Tibial artery (tissue), 4 donors: ENCODE data around the gene SNPH.

Source experiments
- DNase-seq, 2 donors: peaks; one replicate each; pipeline ENCODE4 v3.0.0-alpha.2; 2019
- H3K27ac ChIP-seq, 2 donors: fragments of 200-600 bp; sonication (generic) in 1 of 2; 1 replicate in 1 of 2; 2 replicates in 1 of 2; pipeline ENCODE4 v1.5.1; 2018 to 2019; ENCODE audit warnings: mild to moderate bottlenecking in 1 of 2
- H3K27me3 ChIP-seq, 2 donors: fragments of 200-600 bp; sonication (generic) in 1 of 2; one replicate each; pipeline versions ENCODE4 v1.5.1 to v1.6.0; 2016 to 2019
- H3K36me3 ChIP-seq, 3 donors: fragments of 200-600 bp; sonication (generic) in 2 of 3; one replicate each; pipeline ENCODE4 v1.5.1; 2016 to 2019; ENCODE audit warnings: mild to moderate bottlenecking in 2 of 3
- H3K4me1 ChIP-seq, 4 donors: fragments of 200-600 bp; sonication (generic) in 2 of 4; 1 replicate in 3 of 4; 2 replicates in 1 of 4; pipeline ENCODE4 v1.5.1; 2016 to 2019
- H3K4me3 ChIP-seq, 2 donors: fragments of 200-600 bp; sonication (generic) in 1 of 2; 1 replicate in 1 of 2; 2 replicates in 1 of 2; pipeline ENCODE4 v1.5.1; 2018 to 2019; ENCODE audit warnings: mild to moderate bottlenecking in 2 of 2
- H3K9me3 ChIP-seq, 3 donors: fragments of 200-600 bp; sonication (generic) in 1 of 3; one replicate each; pipeline ENCODE4 v1.5.1; 2016 to 2019
- CTCF ChIP-seq, 2 experiments: fragments of 200-600 bp in 1 of 2; fragments of 450-650 bp in 1 of 2; IDR thresholded peaks; one replicate each; pipeline ENCODE4 v1.5.1; 2017 to 2019; ENCODE audit warnings: antibody characterized with exemption in 2 of 2, mild to moderate bottlenecking in 1 of 2, moderate library complexity in 1 of 2
- intact Hi-C: fragments of 100-400 bp; cut with DNase I; formaldehyde crosslinking; loops from one replicate; pipeline ENCODE4 v1.15.0; 2023; ENCODE audit warnings: low total_unique reads

Gene SNPH

GRCh38 chr20:1286267-1287024 is 20.4 kb downstream of the SNPH start:
- H3K4me3 ChIP-seq = no peak overlapping the region
- H3K27me3 ChIP-seq = no peaks in the 10 kb centered on the region
- no peak overlapping the region for H3K27ac ChIP-seq
- no peaks in the 10 kb centered on the region for H3K36me3 ChIP-seq
- TF ChIP-seq CTCF (IDR thresholded peaks at IDR 0.05) = no peak
- no peak for DNase-seq
- peaks cover 0 to 3% (median 0%) of the 10 kb centered on the region in 4 donors for H3K4me1 ChIP-seq
- intact Hi-C loops = no loop called here
- no peaks in the 10 kb centered on the region for H3K9me3 ChIP-seq

- no peak overlapping the region for H3K4me3 ChIP-seq
- intact Hi-C loops = no loop called here
- TF ChIP-seq CTCF (IDR thresholded peaks at IDR 0.05) = no peak
- peaks cover 0 to 3% (median 0%) of the 10 kb centered on the region in 4 donors for H3K4me1 ChIP-seq
- DNase-seq = no peak
- no peaks in the 10 kb centered on the region for H3K36me3 ChIP-seq
- no peak overlapping the region for H3K27ac ChIP-seq
- no peaks in the 10 kb centered on the region for H3K27me3 ChIP-seq
- no peaks in the 10 kb centered on the region for H3K9me3 ChIP-seq
These were observed 21.2 kb downstream of the SNPH start for GRCh38 chr20:1287306-1287705.

GRCh38 chr20:1287787-1288569 is 21.9 kb downstream of the SNPH start:
- H3K9me3 ChIP-seq = no peaks in the 10 kb centered on the region
- H3K27ac ChIP-seq = no peak overlapping the region
- H3K36me3 ChIP-seq = no peaks in the 10 kb centered on the region
- peaks cover 0 to 3% (median 0%) of the 10 kb centered on the region in 4 donors for H3K4me1 ChIP-seq
- intact Hi-C loops = no loop called here
- no peaks in the 10 kb centered on the region for H3K27me3 ChIP-seq
- no peak for DNase-seq
- no peak for TF ChIP-seq CTCF (IDR thresholded peaks at IDR 0.05)
- H3K4me3 ChIP-seq = no peak overlapping the region

GRCh38 chr20:1291191-1291741 is 25.2 kb downstream of the SNPH start:
- no peak overlapping the region for H3K27ac ChIP-seq
- H3K4me3 ChIP-seq = no peak overlapping the region
- peaks cover 0 to 5% (median 0%) of the 10 kb centered on the region in 3 donors for H3K36me3 ChIP-seq
- H3K4me1 ChIP-seq = peaks cover 0 to 3% (median 0%) of the 10 kb centered on the region in 4 donors
- no peak for DNase-seq
- no peak for TF ChIP-seq CTCF (IDR thresholded peaks at IDR 0.05)
- intact Hi-C loops = no loop called here
- H3K9me3 ChIP-seq = no peaks in the 10 kb centered on the region
- no peaks in the 10 kb centered on the region for H3K27me3 ChIP-seq

- H3K36me3 ChIP-seq = peaks cover 0 to 18% (median 8%) of the 10 kb centered on the region in 3 donors
- DNase-seq = no peak
- no peaks in the 10 kb centered on the region for H3K27me3 ChIP-seq
- no peak for TF ChIP-seq CTCF (IDR thresholded peaks at IDR 0.05)
- H3K4me3 ChIP-seq = no peak overlapping the region
- intact Hi-C loops = no loop called here
- peaks cover 0 to 3% (median 0%) of the 10 kb centered on the region in 4 donors for H3K4me1 ChIP-seq
- H3K27ac ChIP-seq = no peak overlapping the region
- H3K9me3 ChIP-seq = no peaks in the 10 kb centered on the region
These were observed 26.5 kb downstream of the SNPH start for GRCh38 chr20:1292620-1293019.
